Upper lobe of left lung (tissue), 6 donors: ENCODE data around the gene PALM3. TPM values are rescaled to one million over a fixed set of nuclear protein-coding genes. Genes with fewer than 3 reads are reported as not detected.
"Not testable (repeated sequence)": the region's sequence is repeated elsewhere in the genome, so short reads cannot be mapped to it uniquely, and the experiment has no call there.

Experiments
- ATAC-seq, 2 donors: fragments of 200-7000 bp; cut with Tn5 transposase; one replicate each; pipeline ENCODE4 v1.9.1; 2022; ENCODE audit warnings: mild to moderate bottlenecking in 2 of 2, moderate library complexity in 2 of 2; ENCODE audit not compliant: low FRiP score in 2 of 2
- DNase-seq, 2 donors: peaks; one replicate each; pipeline ENCODE4 v3.0.0-alpha.2; 2019 to 2020
- H3K27ac ChIP-seq, 4 donors: fragments of 200-600 bp; sonication (generic); one replicate each; pipeline ENCODE4 v1.5.1; 2016 to 2019
- H3K27me3 ChIP-seq, 4 donors: fragments of 200-600 bp; sonication (generic); one replicate each; pipeline ENCODE4 v1.5.1; 2017 to 2019
- H3K36me3 ChIP-seq, 4 donors: fragments of 200-600 bp; sonication (generic); one replicate each; pipeline ENCODE4 v1.5.1; 2016 to 2019
- H3K4me1 ChIP-seq, 4 donors: fragments of 200-600 bp; sonication (generic); one replicate each; pipeline ENCODE4 v1.5.1; 2018 to 2019
- H3K4me3 ChIP-seq, 4 donors: fragments of 200-600 bp; sonication (generic); one replicate each; pipeline ENCODE4 v1.5.1; 2017 to 2019; ENCODE audit warnings: mild to moderate bottlenecking in 2 of 4, moderate library complexity in 1 of 4
- H3K9me3 ChIP-seq, 4 donors: fragments of 200-600 bp; sonication (generic); one replicate each; pipeline ENCODE4 v1.5.1; 2018 to 2019
- EP300 ChIP-seq, 4 donors: sonication (generic); formaldehyde crosslinking; IDR thresholded peaks; one replicate each; pipeline ENCODE4 v1.5.1; 2017; ENCODE audit warnings: antibody characterized with exemption in 4 of 4, control low read depth in 2 of 4
- POLR2A ChIP-seq, 4 donors: fragments of 450-650 bp; IDR thresholded peaks; one replicate each; pipeline ENCODE4 v1.5.1; 2016 to 2017; ENCODE audit warnings: antibody characterized with exemption in 4 of 4, mild to moderate bottlenecking in 2 of 4
- POLR2AphosphoS5 ChIP-seq, 2 donors: sonication (generic); formaldehyde crosslinking; IDR thresholded peaks; one replicate each; pipeline ENCODE4 v1.5.1; 2017; ENCODE audit warnings: antibody characterized with exemption in 2 of 2
- WGBS, 2 donors: methylation state at CpG; one replicate each; pipeline ENCODE4 v1.1.5; 2017 to 2018; 5-methylcytosine and 5-hydroxymethylcytosine counted together
- total RNA-seq, 6 donors: library from RNA; depleted of rRNA in 4 of 6; stranded (reverse); fragments of >200 nt in 4 of 6; gene quantifications; one replicate each; pipeline versions ENCODE4 v1.1.0 to v1.2.1, GENCODE V29; 2016 to 2021
- TF ChIP-seq, protein P1 (sequence below), 6 experiments: fragments of 450-650 bp in 4 of 6; fragments of 200-600 bp in 2 of 6; sonication (generic) in 2 of 6; IDR thresholded peaks; one replicate each; pipeline ENCODE4 v1.5.1; 2016 to 2019; ENCODE audit warnings: antibody characterized with exemption in 6 of 6
- donor health status: DM: no; HTN: no; CAD: no; lungs with moderate emphysema.
- donor health status: DM: no; HTN: yes; CAD: no; lungs with severe emphysema.

The PALM3 gene
- total RNA-seq, 6 donors from 2014 or later, result 0.15 to 123 (median 11.0) TPM

- H3K4me3 ChIP-seq, result peak within 1 kb of the TSS; percentile 51 to 83 (median 72)
- peaks cover 10 to 22% (median 13%) of the 10 kb centered on the region in 4 donors for H3K4me1 ChIP-seq
- H3K36me3 ChIP-seq, result no peaks in the 10 kb centered on the region
- 0 to 2% methylated on average over 27 to 51 of the region's 63 CpGs for WGBS, 2 donors
- no peaks in the 10 kb centered on the region for H3K9me3 ChIP-seq
- TF ChIP-seq POLR2AphosphoS5 (IDR thresholded peaks at IDR 0.05) (peak; percentile 39 to 67), EP300 (IDR thresholded peaks at IDR 0.05) (no peak), POLR2A (IDR thresholded peaks at IDR 0.05) (peak in 2 of 4 donors; percentile 63 to 73)
- TF ChIP-seq, protein P1, sequence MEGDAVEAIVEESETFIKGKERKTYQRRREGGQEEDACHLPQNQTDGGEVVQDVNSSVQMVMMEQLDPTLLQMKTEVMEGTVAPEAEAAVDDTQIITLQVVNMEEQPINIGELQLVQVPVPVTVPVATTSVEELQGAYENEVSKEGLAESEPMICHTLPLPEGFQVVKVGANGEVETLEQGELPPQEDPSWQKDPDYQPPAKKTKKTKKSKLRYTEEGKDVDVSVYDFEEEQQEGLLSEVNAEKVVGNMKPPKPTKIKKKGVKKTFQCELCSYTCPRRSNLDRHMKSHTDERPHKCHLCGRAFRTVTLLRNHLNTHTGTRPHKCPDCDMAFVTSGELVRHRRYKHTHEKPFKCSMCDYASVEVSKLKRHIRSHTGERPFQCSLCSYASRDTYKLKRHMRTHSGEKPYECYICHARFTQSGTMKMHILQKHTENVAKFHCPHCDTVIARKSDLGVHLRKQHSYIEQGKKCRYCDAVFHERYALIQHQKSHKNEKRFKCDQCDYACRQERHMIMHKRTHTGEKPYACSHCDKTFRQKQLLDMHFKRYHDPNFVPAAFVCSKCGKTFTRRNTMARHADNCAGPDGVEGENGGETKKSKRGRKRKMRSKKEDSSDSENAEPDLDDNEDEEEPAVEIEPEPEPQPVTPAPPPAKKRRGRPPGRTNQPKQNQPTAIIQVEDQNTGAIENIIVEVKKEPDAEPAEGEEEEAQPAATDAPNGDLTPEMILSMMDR (IDR thresholded peaks at IDR 0.05), result peak; percentile 62 to 82 (median 68)
- DNase-seq (peak; percentile 66 to 93), ATAC-seq (peak; percentile 82 to 87)
- H3K27me3 ChIP-seq, result no peaks in the 10 kb centered on the region
- H3K27ac ChIP-seq, result peak within 1 kb of the TSS; percentile 76 to 93 (median 92)
These were observed 30.0 kb downstream of the PALM3 start, which contains the start of gene IL27RA for GRCh38 chr19:14031719-14032480. Gene IL27RA, plus strand, starts transcription at chr19:14031762. Its CDS starts 111 bp downstream, at chr19:14031873.

- H3K4me1 ChIP-seq, result peaks cover 10 to 22% (median 13%) of the 10 kb centered on the region in 4 donors
- peak overlapping the region; percentile 76 to 93 (median 92) for H3K27ac ChIP-seq
- WGBS, 2 donors, result 21 to 43% methylated on average over 8 to 20 of the region's 20 CpGs
- H3K4me3 ChIP-seq, result peak overlapping the region; percentile 51 to 83 (median 72)
- no peaks in the 10 kb centered on the region for H3K9me3 ChIP-seq
- ATAC-seq (no peak), DNase-seq (no peak)
- TF ChIP-seq, protein P1 (IDR thresholded peaks at IDR 0.05), result no peak
- no peak for TF ChIP-seq POLR2AphosphoS5 (IDR thresholded peaks at IDR 0.05)
- no peak for TF ChIP-seq EP300 (IDR thresholded peaks at IDR 0.05)
- TF ChIP-seq POLR2A (IDR thresholded peaks at IDR 0.05), result no peak
- no peaks in the 10 kb centered on the region for H3K27me3 ChIP-seq
- no peaks in the 10 kb centered on the region for H3K36me3 ChIP-seq
These were observed 30.7 kb downstream of the PALM3 start for GRCh38 chr19:14030997-14031718.

DNA sequence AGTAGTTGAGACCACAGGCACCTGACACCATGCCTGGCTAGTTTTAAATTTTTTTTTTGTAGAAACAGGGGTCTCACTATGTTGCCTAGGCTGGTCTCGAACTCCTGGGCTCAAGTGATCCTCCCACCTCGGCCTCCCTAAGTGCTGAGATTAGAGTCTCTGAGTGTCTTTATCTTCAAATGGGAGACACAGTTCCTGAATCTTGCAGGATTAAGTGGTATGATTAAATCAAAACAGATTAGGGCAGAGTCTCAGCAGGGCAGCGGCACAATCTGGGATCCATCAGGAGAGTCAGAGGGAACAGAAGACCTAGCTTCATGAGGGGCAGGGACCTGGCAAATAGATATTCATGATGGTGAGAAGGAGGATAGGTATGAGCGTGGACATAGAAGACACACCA lies 33.0 kb downstream of the PALM3 start:
- ATAC-seq, result no peak
- H3K27me3 ChIP-seq, result no peaks in the 10 kb centered on the region
- H3K4me3 ChIP-seq, result no peak overlapping the region
- no peak for TF ChIP-seq EP300 (IDR thresholded peaks at IDR 0.05)
- no peak for TF ChIP-seq POLR2A (IDR thresholded peaks at IDR 0.05)
- TF ChIP-seq, protein P1 (IDR thresholded peaks at IDR 0.05), result no peak
- TF ChIP-seq POLR2AphosphoS5 (IDR thresholded peaks at IDR 0.05), result no peak
- no peaks in the 10 kb centered on the region for H3K9me3 ChIP-seq
- H3K4me1 ChIP-seq, result peaks cover 12 to 25% (median 17%) of the 10 kb centered on the region in 4 donors
- no peak for DNase-seq
- WGBS, 2 donors, result 78 to 82% methylated on average over 4 of the region's 4 CpGs
- H3K36me3 ChIP-seq, result no peaks in the 10 kb centered on the region
- no peak overlapping the region for H3K27ac ChIP-seq

DNA sequence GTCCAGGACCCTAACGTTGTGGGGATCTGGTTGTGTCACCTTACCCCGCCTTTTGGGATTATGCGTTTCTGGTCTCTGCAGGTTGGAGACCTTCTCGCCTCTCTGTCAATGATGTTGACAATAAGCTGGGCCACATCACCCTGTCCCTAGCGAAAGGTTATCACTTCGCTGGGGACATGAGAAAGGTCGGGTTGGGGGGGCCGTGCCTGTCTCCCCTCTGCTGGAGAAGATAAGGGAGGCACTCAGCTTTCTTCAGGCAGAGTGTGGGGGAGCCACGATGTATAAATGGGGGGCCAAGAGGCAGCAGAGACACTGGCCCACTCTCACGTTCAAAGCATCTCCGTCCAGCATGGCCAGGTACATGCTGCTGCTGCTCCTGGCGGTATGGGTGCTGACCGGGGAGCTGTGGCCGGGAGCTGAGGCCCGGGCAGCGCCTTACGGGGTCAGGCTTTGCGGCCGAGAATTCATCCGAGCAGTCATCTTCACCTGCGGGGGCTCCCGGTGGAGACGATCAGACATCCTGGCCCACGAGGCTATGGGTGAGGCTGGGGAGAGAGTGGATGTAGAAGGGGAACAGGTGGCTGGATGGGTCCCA lies 33.9 kb downstream of the PALM3 start, which contains the start of gene RLN3:
RLN3 (plus strand) TSS at position 293 of the 595 bp plus-strand sequence; CDS start at position 350, 57 bp downstream.
- Histone ChIP-seq H3K4me1 (peaks cover 15 to 34% (median 21%) of the 10 kb centered on the region in 4 donors), H3K4me3 (no peak within 1 kb of the TSS), H3K27me3 (no peaks in the 10 kb centered on the region), H3K9me3 (no peaks in the 10 kb centered on the region), H3K36me3 (no peaks in the 10 kb centered on the region), H3K27ac (no peak within 1 kb of the TSS)
- WGBS, 2 donors, result 60 to 74% methylated on average over 22 to 24 of the region's 24 CpGs
- no peak for TF ChIP-seq EP300 (IDR thresholded peaks at IDR 0.05)
- TF ChIP-seq POLR2A (IDR thresholded peaks at IDR 0.05), result no peak
- TF ChIP-seq POLR2AphosphoS5 (IDR thresholded peaks at IDR 0.05), result no peak
- TF ChIP-seq, protein P1 (IDR thresholded peaks at IDR 0.05), result no peak
- no peak for DNase-seq
- ATAC-seq, result no peak

- H3K27me3 ChIP-seq, H3K27ac ChIP-seq, ATAC-seq, H3K9me3 ChIP-seq, DNase-seq, H3K36me3 ChIP-seq, H3K4me3 ChIP-seq: not testable (repeated sequence)
- H3K4me1 ChIP-seq, result peaks cover 7 to 33% (median 17%) of the 10 kb centered on the region in 4 donors
- 93 to 95% methylated on average over 5 of the region's 5 CpGs for WGBS, 2 donors
These were observed 35.2 kb downstream of the PALM3 start for GRCh38 chr19:14026652-14027192.
